ENCODE data around the gene AK5.
"Not testable (repeated sequence)": the region's sequence is repeated elsewhere in the genome, so short reads cannot be mapped to it uniquely, and the experiment has no call there.

DNA sequence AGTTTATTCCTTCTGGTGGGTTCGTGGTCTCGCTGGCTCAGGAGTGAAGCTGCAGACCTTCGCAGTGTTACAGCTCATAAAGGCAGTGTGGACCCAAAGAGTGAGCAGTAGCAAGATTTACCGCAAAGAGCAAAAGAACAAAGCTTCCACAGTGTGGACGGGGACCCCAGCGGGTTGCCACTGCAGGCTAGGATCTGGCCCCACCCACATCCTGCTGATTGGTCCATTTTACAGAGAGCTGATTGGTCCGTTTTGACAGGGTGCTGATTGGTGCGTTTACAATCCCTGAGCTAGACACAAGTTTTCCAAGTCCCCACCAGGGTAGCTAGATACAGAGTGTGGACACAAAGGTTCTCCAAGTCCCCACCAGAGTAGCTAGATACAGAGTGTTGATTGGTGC lies 249.3 kb downstream of the AK5 start:
- TF ChIP-seq, protein P1, sequence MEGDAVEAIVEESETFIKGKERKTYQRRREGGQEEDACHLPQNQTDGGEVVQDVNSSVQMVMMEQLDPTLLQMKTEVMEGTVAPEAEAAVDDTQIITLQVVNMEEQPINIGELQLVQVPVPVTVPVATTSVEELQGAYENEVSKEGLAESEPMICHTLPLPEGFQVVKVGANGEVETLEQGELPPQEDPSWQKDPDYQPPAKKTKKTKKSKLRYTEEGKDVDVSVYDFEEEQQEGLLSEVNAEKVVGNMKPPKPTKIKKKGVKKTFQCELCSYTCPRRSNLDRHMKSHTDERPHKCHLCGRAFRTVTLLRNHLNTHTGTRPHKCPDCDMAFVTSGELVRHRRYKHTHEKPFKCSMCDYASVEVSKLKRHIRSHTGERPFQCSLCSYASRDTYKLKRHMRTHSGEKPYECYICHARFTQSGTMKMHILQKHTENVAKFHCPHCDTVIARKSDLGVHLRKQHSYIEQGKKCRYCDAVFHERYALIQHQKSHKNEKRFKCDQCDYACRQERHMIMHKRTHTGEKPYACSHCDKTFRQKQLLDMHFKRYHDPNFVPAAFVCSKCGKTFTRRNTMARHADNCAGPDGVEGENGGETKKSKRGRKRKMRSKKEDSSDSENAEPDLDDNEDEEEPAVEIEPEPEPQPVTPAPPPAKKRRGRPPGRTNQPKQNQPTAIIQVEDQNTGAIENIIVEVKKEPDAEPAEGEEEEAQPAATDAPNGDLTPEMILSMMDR (conservative IDR thresholded peaks at IDR 0.05; ENCODE audit: low read length), result not testable (repeated sequence)
- not testable (repeated sequence) for TF ChIP-seq EZH2phosphoT487 (IDR thresholded peaks at IDR 0.05; ENCODE audit: borderline replicate concordance)

Measured in Loucy (cell line).